Activated CD8-positive, alpha-beta memory T cell treated with anti-CD3 and anti-CD28 coated beads for 24 hours (primary cell): ENCODE results near the gene CACNA2D1.

Experiments used
- DNase-seq: peaks from one replicate; pipeline ENCODE4 v3.0.0-alpha.2; 2020

The CACNA2D1 gene

DNA sequence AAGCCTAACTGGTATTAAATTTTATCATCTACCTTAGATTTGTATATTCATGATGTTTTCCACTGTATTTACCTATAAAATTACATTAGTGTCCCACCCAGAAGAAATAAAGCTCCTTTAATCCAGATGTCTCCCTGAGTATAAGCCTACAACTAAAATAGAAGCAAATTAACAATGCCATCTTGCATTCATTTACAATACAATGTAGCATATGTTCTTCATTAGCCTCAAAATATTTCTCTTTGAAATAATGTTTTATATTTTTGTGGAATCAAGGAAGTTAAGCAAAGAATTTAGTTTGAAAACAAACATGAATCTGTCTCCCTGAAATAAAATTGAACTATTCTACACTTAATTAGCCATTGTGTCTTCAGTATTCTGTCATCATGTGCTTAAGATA, 112.3 kb downstream of the CACNA2D1 start:
- DNase-seq, result no peak

DNA sequence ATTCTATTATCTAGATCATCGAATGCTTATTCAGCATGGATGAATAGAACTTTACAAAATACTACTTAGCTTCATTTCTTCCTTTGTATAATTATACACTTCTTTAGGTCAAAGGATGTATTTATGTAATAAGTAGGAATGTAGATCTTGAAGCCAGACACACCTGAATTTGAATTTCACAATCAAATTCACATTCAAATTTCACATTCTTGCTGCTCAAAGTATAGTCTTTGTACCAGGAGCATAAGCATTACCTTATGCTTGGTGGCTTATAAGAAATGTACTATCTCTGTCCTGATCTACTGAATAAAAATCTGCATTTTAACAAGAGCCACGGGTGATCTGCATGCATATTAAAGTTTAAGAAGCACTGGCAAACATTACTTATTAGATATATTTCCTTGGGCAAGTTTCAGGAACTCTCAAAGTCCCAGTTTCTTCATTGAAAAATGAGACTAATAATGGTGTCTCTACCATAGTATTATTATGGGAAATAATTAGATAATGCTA, 112.8 kb downstream of the CACNA2D1 start:
- no peak for DNase-seq

DNA sequence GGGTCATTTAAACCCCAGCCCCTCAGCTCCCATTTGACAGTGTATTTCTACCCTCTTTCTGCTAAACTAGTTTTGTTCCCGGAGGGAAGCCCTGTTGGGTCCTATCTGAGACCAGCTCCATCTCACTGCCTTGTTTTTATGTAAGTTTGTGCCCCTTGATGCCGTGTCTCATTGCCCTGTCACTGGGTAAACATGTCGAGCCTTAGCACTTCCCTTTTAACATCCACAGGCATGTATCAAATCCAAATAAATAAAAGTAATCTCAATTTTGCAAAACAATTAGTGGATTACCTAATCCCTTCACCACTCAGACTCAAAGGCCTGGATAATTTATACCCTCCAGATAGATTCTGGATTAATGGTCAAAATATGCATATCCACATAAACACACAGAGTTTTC, 115.7 kb downstream of the CACNA2D1 start:
- DNase-seq, result no peak

DNA sequence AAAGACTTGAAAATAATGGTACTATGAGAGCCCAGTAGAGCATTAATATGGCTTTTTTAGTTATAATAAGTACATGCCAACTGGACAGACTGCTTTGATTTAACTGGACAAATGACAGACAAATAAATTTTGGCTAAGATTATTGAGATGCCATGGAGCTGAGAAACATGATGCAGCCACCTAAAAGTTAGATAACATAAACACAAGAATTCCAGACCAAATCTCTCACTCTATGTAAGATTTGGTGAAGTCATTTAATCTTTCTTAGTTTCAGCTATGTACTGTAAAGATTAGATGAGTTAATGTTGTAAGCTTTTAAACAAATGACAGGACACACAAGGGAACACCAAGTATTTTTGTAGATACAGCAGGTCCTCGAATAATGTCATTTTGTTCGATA, 118.2 kb downstream of the CACNA2D1 start:
- no peak for DNase-seq

DNA sequence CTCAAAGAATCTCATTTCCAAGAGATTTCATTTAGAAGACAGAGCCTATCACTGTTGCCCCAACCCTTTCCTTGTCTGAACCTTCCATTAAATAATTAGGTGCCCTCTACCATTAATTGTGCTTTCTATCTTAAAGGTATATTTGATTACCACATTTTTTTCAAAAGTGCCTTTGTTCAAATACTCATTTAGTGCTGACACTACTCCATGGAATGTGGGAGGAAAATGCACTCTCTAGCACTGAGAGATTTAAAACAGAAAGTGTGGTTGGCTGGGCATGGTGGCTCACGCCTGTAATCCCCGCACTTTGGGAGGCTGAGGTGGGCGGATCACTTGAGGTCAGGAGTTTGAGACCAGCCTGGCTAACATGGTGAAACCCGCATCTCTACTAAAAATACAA, 119.8 kb downstream of the CACNA2D1 start:
- DNase-seq, result no peak

DNA sequence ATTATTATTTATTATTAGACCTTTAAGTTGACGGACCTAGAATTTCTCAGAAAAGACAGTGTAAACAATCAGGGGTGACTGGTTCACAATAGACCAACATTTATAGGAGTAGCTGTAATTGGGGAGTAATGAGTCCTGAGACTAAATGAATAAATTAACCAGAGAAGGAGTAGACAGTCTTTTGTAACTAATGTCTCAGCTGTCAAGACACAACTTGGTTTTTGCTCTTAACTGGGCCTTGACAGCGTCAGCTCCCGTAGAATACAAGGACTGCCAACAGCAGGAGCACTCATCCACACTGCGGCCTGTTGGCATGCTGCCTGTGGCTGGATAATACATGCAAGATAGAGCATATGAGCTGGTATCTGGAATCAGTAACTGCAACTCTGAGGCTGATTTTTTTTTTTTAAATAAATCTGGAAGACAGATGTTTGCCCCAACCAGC, 123.9 kb downstream of the CACNA2D1 start:
- no peak for DNase-seq

DNA sequence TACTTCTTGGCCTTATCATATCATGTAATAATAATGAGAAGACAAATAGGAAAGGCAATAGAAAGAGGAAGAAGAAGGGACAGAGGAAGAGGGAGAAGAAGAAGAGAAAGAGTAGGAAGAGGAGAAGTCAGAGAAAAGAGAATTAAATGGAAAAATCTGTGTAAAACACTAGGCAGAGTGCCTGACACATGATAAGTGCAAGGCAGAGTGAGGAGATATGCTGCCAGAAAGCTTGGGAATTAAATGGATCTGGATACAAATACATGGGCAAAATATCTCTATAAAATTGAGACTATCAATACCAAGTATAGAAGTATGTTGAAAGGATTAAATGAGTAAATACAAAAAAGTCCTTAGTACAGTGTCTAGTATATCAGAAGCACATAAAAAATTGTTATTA, 124.8 kb downstream of the CACNA2D1 start:
- no peak for DNase-seq

DNA sequence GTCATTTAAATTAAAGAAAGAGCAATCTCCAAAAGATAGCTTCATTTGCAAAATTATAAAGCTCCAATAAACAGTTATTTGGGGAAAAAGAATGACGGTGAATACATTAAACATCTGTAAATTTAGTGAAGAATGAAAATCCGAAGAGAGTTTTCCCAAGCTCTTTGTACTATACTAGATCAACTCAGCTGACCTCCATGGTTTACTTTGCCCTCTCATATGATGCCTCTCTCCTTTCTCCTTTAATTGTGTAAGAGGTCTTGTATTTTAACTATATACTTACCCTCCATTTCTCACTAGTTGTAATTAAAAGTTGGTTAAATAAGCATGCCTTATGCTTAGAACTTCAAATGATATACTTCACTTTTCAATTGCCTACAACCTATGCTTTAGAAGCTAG, 125.8 kb downstream of the CACNA2D1 start:
- DNase-seq, result no peak

DNA sequence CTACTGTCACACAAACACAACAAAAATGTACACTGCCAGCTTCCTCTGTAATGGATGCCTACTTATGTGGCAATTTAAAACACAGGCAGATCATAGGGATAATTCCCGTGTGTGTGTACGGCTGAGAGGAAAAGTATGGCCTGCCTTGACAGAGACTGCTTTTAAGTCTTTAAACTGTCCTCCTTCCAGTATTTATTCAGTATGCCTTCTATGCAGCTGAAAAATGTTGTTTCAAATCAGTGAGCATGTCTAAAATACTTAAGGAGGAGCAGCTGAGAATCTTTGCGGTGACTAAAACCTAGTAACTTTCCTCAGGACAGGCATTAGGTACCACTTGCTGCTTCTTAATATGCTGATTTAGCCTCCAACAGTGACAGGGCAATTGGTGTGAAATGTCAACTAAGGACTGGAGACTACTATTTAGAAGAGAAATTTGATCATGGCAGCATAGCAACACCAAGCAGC, 126.3 kb downstream of the CACNA2D1 start:
- DNase-seq, result no peak

DNA sequence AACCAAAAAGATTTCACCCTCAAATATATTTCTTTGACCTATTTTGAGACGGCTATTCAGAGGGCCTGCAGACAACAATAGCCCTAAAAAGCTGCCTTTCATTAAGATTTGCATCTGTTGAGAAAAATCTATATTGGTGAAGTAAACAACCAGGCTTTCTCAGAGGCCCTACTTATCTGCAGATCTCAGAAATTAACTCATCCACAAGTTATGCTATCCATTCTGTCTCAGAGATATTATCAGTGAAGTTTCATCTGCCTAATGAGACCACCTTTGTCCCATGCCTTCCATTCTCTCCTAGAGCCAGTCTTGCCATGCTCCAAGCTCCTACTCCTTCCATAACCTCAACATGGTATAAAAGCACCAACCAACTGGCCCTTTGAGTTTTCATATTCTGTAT, 130.3 kb downstream of the CACNA2D1 start:
- DNase-seq, result no peak

DNA sequence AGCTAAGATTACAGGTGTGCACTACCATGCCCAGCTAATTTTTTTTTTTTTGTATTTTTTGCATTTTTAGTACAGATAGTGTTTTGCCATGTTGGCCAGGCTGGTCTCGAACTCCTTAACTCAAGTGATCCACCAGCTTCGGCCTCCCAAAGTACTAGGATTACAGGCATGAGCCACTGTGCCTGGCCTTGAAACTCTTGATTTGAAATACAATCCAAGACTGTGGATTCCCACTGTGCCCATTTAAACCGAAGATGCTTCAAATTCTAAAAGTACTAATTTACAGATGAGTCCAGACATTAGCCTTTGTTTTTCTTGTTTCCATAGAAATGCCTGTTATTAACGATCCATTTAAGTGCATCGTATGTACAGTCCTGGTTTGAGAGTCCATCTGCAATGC, 130.9 kb downstream of the CACNA2D1 start:
- no peak for DNase-seq

DNA sequence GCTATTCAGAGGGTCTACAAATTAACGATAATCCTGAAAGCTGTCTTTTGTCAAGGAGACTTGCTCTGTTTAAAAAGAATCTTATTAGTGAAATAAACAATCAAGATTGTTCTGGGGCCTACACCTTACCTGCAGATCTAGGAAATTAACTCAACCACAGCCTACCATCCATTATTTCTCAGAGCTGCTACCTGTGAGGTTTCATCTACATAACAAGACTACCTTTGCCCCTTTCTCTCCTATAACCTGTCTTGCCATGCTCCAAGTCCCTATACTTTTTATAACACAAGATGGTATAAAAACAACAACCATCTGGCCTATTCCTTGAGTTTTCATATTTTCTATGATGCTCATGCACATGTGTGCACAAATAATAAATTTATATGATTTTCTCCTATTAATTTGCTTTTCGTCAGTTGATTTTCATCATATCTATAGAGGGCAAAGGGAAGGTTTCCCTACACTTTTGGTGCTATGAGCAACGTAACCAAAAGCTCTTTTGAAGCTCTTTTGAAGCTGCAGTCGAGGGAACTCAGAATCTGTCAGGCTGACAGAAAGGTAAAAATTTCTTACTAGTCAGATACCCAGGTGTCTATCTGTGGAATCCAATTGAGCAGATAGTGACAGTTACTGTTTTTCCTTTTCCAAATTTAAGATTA, 138.1 kb downstream of the CACNA2D1 start:
- no peak for DNase-seq

DNA sequence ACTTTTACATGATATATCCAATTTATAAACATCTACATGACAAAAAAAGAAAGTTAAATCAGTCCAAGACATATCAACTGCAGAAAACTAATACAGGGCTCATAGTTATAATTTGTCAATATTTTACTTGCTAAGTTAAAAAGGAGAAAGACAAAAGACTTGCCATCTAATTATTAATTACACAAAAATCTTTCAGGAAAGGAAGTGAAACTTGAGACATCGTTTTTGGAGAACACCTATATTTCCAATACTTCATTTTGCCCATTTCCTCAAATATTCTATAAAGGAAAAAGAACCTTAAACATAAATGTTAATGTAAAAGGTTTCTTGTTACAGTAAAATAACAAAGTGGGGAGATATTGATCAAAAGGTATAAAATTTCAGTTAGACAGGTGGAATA, 148.7 kb downstream of the CACNA2D1 start:
- DNase-seq, result no peak

DNA sequence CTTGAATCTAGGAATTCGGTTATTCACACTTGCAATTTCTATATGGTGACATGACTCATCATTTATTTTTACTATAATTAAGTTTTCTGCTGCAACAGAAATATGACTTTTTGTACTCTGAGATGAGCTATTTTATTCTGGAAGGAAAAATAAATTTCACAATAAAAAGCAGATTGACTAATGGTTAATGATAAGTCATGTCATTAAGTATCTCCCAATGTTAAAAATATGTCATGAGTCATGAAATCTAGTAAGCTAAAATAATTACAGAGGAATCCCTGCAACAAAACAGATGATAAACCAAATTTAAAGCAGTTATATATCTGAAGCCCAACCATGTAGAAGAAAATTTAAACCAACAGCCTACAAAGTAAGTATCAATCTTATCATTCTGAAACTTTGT, 149.2 kb downstream of the CACNA2D1 start:
- no peak for DNase-seq

DNA sequence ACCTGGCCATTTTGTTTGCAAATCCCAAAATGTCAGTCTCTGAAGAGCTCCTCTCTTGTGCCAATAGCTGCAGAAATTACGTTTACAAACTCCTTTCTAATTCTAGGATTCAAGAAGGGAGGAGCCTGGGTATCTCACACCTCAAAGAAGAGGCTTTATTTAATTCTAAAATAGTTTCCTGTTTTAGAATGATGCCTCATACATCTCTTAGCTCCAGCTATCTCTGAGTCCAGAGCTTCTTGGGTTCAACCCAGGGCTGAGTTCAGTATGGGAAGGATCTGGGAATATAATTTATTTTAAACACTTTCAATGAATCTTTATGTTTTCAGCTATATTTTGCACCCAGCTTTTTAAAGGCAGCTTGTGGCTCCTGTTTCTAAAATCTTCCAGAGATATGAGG, 150.1 kb downstream of the CACNA2D1 start:
- DNase-seq, result no peak

DNA sequence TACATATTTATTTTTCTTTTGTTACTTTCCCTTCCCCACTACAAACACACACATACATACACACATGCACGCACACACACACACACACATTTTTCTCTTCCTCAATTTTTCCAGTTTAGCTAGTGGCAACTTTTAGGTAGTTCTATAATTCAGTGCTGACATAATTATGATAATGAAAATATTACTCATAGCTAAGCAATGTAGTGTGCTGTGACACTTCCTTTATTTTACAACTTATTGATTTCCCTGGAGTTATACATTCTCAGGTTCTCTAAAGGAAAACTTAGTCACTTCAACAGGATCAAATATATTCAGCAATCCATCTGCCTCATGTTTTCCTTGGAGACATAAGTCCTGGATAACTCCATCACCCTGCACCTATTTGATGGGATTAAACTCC, 151.6 kb downstream of the CACNA2D1 start:
- DNase-seq, result no peak

DNA sequence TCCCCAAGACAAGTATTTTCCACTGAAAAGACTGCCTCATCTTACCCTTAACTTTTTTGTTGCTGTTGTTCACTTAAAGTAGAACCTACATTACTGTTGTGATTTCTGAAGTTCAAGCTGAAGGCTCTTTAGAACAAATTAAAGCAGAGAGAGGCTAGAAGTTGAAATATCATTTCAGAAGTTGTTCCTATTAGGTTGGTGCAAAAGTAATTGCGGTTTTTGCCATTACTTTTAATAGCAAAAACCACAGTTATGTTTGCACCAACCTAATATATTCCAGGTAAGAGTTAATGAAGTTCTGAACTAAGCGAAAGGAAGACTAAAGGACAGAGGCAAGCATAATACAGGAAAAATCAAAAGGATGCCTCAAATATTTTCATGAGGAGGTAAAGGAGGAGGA, 153.7 kb downstream of the CACNA2D1 start:
- DNase-seq, result no peak

DNA sequence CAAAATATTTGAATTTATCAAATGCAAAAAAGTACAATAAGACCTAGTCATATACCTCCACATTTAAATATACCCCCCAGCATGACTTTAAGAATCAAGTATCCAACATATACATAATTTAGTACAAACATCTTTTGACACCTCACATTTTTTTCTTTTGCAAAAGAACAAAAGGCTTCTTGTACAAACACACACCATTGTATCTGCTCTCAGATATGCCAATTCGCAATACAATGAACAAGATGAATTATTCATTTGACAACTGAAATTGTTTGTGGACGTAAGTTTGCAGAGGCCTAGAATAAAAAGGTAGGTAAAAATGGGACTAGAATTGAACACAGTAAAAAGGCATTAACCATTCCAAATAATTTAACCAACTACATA, 154.4 kb downstream of the CACNA2D1 start:
- no peak for DNase-seq

DNA sequence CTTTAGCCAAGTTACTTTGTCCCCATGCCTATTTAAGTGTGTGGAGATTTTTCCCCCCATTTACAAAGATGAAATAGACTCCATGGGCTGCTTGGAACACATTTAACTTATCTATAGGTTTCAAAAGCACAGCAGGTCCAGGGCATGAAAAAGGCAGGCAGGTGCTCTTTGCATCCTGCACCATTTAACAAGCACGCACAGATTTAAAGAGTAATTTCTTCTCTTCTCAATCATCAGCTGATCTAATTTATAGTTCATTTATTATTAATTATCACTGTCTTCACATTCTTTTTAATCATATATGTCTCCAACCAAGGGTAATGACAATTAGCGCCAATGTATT, 156.8 kb downstream of the CACNA2D1 start:
- DNase-seq, result no peak

DNA sequence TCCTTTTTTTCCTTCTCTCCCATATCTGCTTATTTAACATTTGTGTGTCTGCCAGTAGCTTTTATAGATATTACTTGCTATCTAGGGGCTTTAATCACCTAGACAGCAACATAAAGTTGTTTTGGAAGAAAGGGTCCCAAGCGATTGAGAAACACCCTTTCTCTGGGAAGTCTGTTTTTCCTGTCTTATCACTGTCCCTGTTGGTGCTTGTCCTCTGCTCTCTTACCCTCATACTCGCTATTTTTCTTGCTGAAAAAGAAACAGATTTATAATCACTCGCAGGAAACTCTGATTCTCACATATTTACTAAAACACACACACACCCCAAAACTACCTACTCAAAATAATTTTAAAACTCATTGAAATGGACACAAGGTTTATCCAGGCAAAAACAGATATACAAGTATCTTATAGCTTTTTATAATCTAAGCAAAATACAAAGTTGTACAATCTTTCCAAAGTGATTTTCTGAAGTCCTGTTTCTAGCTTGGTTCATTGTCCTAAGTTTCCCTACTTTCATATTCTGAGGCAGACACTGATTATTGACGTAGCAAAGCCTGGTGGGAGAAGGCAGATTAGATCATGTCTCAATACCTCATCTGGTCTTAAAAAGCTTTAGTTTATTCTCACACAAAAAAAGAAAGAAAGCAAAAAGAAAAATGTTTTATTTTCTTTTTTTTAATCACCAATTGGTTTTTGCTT, 157.3 kb downstream of the CACNA2D1 start:
- DNase-seq, result no peak

DNA sequence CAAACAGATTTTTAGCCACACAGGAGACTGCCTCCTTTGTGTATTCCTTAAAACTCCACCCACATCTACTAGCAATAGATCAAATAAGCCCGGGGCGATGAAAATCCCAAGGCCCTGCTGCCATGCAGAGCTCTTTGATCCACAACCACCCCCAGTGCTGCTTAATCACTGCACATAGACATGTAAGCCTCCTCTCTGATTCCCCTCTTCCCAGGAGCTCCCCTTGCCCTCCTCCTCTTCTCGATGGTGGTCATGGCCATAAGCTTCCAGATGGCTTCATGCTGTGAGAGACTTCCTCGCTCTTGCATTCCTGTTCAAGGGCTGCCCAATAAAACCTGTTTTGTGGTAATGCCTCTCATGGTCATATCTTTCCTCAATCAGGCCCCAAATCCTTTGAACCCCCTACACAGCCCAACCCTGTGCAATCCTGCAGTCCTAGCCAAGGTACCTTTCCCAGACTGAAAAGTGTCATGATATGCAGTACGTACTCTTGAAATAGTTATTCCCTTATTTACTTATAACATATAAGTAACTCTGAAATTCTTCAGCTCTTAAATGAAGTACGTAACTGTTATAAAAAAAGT, 158.5 kb downstream of the CACNA2D1 start:
- no peak for DNase-seq

DNA sequence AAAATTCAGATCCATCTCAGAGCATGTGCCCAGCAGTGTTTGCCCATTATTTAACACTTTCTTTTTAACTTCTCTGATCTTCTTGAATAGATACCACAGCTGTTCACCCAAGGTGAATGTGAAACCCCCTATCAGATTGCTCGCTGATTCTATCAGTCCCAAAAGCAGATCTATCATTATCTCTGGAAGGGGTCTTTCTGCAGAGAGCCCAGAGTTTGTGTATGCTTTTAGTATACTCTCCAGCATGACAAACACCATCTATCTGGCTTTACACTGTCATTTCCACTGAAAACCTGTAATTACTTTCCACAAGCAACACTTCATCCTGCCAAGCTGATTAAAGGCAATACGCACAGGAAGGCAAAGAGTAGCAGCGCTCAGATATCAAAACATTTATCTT, 168.2 kb downstream of the CACNA2D1 start:
- DNase-seq, result no peak

DNA sequence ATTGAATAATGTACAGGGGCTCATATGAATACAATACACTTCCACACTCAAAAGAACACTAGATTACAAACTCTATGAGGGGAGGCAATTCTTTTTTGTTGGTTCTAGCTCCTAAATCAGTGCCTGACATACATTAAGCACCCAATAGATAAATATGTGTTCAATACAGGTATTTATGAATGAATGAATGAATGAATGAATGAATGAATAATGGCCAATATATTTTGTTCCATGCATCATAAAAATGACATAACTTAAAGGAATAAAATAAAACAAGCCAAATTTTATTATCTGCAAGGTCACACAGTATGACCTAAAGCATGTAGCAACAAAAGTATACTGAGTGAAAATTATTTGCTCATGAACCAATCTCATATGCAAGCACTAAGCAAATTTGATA, 168.9 kb downstream of the CACNA2D1 start:
- DNase-seq, result no peak

DNA sequence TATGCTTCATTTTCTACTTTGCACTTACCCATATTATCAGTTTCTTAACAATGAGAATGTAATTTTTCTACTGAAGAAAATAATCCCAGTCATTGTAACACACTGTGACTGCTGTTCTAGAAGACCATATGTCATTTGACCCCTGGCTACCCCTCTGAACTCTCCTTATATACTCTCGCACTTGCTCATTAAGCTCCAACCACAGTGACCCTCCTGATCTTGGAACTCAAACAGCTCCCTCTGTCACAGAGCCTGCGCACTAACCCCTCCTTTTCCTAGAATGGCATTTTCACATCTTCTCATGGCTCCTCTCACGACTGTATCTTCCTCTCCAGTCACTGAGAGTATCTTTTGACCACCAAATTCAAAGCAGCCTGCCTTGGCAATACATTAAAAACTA, 169.7 kb downstream of the CACNA2D1 start:
- DNase-seq, result no peak
